C4-2B (cell line): Measurements from ENCODE around the gene PEPD.

ENCODE experiments used
- H3K27ac ChIP-seq: fragments of 450-650 bp; 2 replicates; pipeline ENCODE4 v1.5.1; 2017
- CTCF ChIP-seq: fragments of 450-650 bp; conservative IDR thresholded peaks from 2 replicates; pipeline ENCODE4 v1.5.1; 2017; ENCODE audit warnings: mild to moderate bottlenecking
- ZFX ChIP-seq: fragments of 450-650 bp; IDR thresholded peaks from 2 replicates; pipeline ENCODE4 v1.6.1; 2017

Gene PEPD

GRCh38 chr19:33440682-33441081 is 80.9 kb downstream of the PEPD start:
- no peak overlapping the region for H3K27ac ChIP-seq
- TF ChIP-seq CTCF (no peak), ZFX (no peak)

DNA sequence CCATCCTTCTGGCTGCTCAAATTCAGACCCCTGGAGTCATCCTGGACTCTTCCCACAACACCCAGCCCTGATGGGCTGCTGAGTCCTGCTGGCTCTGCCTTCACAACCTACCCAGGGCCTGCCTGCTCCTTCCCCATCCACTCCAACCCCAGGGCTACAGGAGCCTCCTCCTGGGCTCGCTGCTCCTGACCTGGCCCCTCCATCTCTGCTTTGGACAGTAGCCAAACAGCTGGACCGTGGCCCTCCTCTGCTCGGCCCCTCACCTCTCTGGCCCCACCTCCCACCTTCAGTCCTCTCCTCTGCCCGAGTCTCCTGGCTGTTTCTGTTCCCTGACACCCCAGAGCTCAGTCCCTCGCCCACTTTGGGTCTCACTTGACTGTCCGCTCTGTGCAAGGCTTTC is 81.3 kb downstream of the PEPD start:
- no peak overlapping the region for H3K27ac ChIP-seq
- TF ChIP-seq CTCF (no peak), ZFX (no peak)

- TF ChIP-seq ZFX = no peak
- TF ChIP-seq CTCF = no peak
Measured at GRCh38 chr19:33438987-33439781, 82.4 kb downstream of the PEPD start.

DNA sequence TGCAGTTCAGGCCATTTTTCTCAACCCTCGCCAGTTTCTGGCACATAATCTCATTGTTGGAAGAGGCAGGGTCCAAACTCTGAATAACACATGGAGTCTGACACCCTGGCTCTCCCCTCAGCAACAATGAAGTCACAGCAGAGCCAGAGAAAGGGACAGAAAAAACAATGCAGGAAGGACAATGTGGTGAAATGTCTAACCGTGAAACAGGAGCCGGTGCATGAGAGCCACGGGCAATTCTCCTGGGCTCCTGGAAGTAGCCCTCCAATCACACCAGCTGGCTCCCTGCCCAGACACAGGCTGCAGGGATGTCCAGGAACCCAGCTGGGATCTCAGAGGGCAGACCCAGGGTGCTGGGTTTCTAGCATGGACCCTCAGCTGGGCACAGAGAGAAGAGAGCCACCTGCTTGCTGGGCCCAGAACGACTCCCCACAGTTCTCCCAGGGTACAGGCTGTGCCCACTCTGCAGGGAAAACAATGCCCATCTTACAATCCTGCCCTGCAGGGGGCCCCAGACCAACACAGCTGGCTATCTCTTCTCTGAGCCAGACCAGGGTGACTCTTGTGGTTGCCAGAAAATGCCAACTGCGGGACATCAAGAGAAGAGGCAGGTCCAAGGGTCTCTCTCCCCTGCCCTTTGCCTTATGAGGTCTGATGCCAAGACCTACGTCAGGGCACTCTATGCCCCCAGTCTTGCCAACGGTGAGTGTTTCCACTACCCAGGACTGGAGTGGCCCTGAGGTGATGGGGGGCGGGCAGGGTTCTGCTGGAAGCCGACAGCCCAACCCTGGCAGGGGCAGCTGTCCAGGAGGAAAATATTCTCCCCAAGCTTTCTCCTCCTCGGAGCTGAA is 83.5 kb downstream of the PEPD start:
- H3K27ac ChIP-seq = no peak overlapping the region
- no peak for TF ChIP-seq ZFX
- no peak for TF ChIP-seq CTCF

More at GRCh38 chr19:33438987-33439781, 82.4 kb downstream of the PEPD start:
- H3K27ac ChIP-seq = no peak overlapping the region

GRCh38 chr19:33437393-33437820 is 84.2 kb downstream of the PEPD start:
- TF ChIP-seq CTCF (no peak), ZFX (no peak)
- no peak overlapping the region for H3K27ac ChIP-seq

DNA sequence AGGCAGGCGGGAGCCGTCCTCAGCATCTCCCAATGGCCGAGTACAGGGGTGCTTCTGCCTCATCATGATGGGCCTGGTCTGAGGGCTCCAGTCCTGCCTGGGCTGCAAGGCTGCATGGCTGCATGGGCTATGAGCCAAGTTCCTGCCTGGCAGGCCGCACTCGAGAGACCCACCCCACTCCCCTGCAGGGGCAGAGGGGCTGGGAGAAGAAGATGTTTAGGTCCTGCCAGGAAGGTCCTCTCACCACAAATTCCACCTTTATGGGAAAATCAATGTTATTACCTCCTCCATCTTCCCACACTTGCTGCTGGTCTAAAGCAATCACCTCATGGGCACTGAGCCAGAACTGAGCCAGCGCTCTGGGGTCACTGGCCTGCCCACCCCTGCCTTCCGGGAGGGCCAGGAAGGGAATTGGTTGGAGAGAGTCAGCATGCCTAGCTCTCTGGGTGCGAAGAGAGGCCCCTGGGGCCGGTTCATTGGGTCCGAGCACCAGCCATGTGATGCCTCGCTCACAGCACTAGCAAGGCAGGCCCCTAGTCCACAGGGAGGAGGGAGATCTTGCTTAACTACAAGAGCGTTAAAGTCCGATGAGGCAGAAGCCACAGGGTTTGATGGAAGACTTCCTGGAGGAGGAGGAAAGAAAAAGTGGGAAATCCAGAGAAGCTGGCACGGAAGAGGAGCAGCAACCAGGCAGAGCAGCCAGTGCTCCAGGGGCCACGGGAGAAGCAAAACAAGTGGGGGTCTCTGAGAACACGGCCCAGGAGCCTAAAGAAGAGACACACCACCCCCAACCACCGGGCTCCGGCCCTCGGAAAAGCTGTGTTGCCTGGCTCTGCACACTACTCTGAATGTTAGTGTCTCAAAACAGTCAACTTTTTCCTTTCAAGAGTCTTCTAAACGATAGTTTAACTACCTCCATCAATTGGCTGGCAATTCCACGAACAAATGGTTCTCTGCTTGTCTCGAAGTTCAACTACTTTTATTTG is 84.9 kb downstream of the PEPD start:
- H3K27ac ChIP-seq = no peak overlapping the region
- TF ChIP-seq ZFX (no peak), CTCF (no peak)
